H1 (cell line): ENCODE data around the gene MID1. TPM values are rescaled to one million over a fixed set of nuclear protein-coding genes. Genes with fewer than 3 reads are reported as not detected.

Experiments
- CTCF ChIA-PET: fragments of 300-600 bp; sonication (Branson Sonifier 250); formaldehyde crosslinking; loops from one replicate; lab custom pipeline; 2021; ENCODE audit not compliant: partially characterized antibody; lab: Charles Lee
- POLR2A ChIA-PET: fragments of 300-600 bp; sonication (Branson Sonifier 250); formaldehyde crosslinking; loops from one replicate; lab custom pipeline; 2021; ENCODE audit warnings: inconsistent platforms; ENCODE audit not compliant: partially characterized antibody; lab: Charles Lee
- DNase-seq, 2 experiments: peaks; one replicate each; pipeline versions ENCODE4 v3.0.0 to v3.0.0-alpha.2; 2010 to 2022; ENCODE audit warnings: low spot score in 2 of 2, low read depth in 1 of 2, mixed read lengths in 1 of 2
- FAIRE-seq: peaks from 2 replicates; lab custom pipeline; 2011; peaks lifted over from hg19 to GRCh38; lab: Jason Lieb, UNC
- H2AFZ ChIP-seq: 2 replicates; pipeline ENCODE4 v1.8.1; 2012; ENCODE audit warnings: low read length, inconsistent platforms
- H2AK5ac ChIP-seq: 2 replicates; pipeline ENCODE4 v1.6.1; 2013; ENCODE audit warnings: low read depth, low read length
- H2BK120ac ChIP-seq: replicated peaks from 2 replicates; pipeline ENCODE3; 2013; ENCODE audit warnings: low read depth, low read length, inconsistent platforms
- H2BK12ac ChIP-seq: 2 replicates; pipeline ENCODE4 v1.6.1; 2013; ENCODE audit warnings: low read depth, low read length
- H2BK15ac ChIP-seq: 2 replicates; pipeline ENCODE4 v1.6.1; 2013; ENCODE audit warnings: low read length
- H2BK20ac ChIP-seq: 2 replicates; pipeline ENCODE4 v1.6.1; 2013; ENCODE audit warnings: low read length
- H2BK5ac ChIP-seq: 2 replicates; pipeline ENCODE4 v1.6.1; 2013; ENCODE audit warnings: low read depth, low read length
- H3K14ac ChIP-seq: 2 replicates; pipeline ENCODE4 v1.6.1; 2013; ENCODE audit warnings: inconsistent platforms; ENCODE audit not compliant: insufficient read length
- H3K18ac ChIP-seq: 2 replicates; pipeline ENCODE4 v1.6.1; 2013; ENCODE audit warnings: low read length; ENCODE audit errors: extremely low read depth
- H3K23ac ChIP-seq: 2 replicates; pipeline ENCODE4 v1.6.1; 2013; ENCODE audit warnings: inconsistent platforms; ENCODE audit not compliant: insufficient read length
- H3K23me2 ChIP-seq: 2 replicates; pipeline ENCODE4 v1.6.1; 2013; ENCODE audit warnings: low read depth, low read length
- H3K27ac ChIP-seq: 2 replicates; pipeline ENCODE4 v1.6.1; 2011; ENCODE audit warnings: low read depth, low read length, inconsistent platforms
- H3K27me3 ChIP-seq, 4 experiments: replicated peaks in 1 of 4; 1 replicate in 1 of 4; 2 replicates in 3 of 4; pipeline versions ENCODE4 v1.6.1 to v1.8.1; 2011 to 2013; ENCODE audit warnings: low read length in 3 of 4, mild to moderate bottlenecking in 3 of 4, inconsistent platforms in 2 of 4, mixed read lengths in 2 of 4, moderate library complexity in 1 of 4; ENCODE audit not compliant: control insufficient read depth in 3 of 4, insufficient read depth in 3 of 4; ENCODE audit errors: extremely low read depth in 1 of 4
- H3K36me3 ChIP-seq, 4 experiments: 2 replicates each; pipeline versions ENCODE4 v1.6.1 to v1.8.1; 2011 to 2013; ENCODE audit warnings: mild to moderate bottlenecking in 4 of 4, low read length in 3 of 4, moderate library complexity in 2 of 4, control low read depth in 1 of 4, inconsistent platforms in 1 of 4; ENCODE audit not compliant: insufficient read depth in 4 of 4, control insufficient read depth in 2 of 4
- H3K4ac ChIP-seq: replicated peaks from 2 replicates; pipeline ENCODE3; 2013; ENCODE audit warnings: low read length, low read depth, mixed read lengths, inconsistent platforms; ENCODE audit not compliant: insufficient read length
- H3K4me1 ChIP-seq, 4 experiments: replicated peaks in 1 of 4; 1 replicate in 1 of 4; 2 replicates in 3 of 4; pipeline versions ENCODE4 v1.6.1 to v1.8.1; 2011 to 2013; ENCODE audit warnings: low read length in 3 of 4, inconsistent platforms in 2 of 4, mixed read lengths in 1 of 4; ENCODE audit not compliant: insufficient read depth in 4 of 4, control insufficient read depth in 3 of 4
- H3K4me2 ChIP-seq, 2 experiments: 2 replicates each; pipeline versions ENCODE4 v1.6.1 to v1.8.1; 2011 to 2013; ENCODE audit warnings: low read depth in 2 of 2, low read length in 2 of 2, control low read depth in 1 of 2, inconsistent platforms in 1 of 2, mild to moderate bottlenecking in 1 of 2; ENCODE audit not compliant: insufficient read depth in 1 of 2
- H3K4me3 ChIP-seq, 4 experiments: fragments of 200-600, 300-600 bp in 1 of 4; sonication (generic), shearing (Covaris generic), sonication (Bioruptor Twin) in 1 of 4; 2 replicates each; pipeline versions ENCODE4 v1.5.1 to v1.8.1; 2011 to 2016; ENCODE audit warnings: low read length in 4 of 4, low read depth in 3 of 4, control low read depth in 2 of 4, inconsistent platforms in 2 of 4, mild to moderate bottlenecking in 2 of 4, mixed read lengths in 1 of 4, moderate library complexity in 1 of 4; ENCODE audit not compliant: insufficient read depth in 2 of 4; ENCODE audit errors: extremely low read depth in 1 of 4
- H3K56ac ChIP-seq: replicated peaks from 2 replicates; pipeline ENCODE3; 2013; ENCODE audit warnings: low read depth, mild to moderate bottlenecking, mixed read lengths, low read length, inconsistent platforms; ENCODE audit not compliant: insufficient read length
- H3K79me1 ChIP-seq: 2 replicates; pipeline ENCODE4 v1.6.1; 2013; ENCODE audit warnings: low read depth, low read length, control low read depth
- H3K79me2 ChIP-seq, 2 experiments: 2 replicates each; pipeline versions ENCODE4 v1.6.1 to v1.8.1; 2012 to 2013; ENCODE audit warnings: low read length in 2 of 2, mild to moderate bottlenecking in 2 of 2, inconsistent platforms in 1 of 2; ENCODE audit not compliant: insufficient read depth in 2 of 2, control insufficient read depth in 1 of 2
- H3K9ac ChIP-seq, 4 experiments: replicated peaks in 1 of 4; 1 replicate in 1 of 4; 2 replicates in 3 of 4; pipeline versions ENCODE4 v1.6.1 to v1.8.1; 2011 to 2013; ENCODE audit warnings: low read depth in 3 of 4, low read length in 3 of 4, control low read depth in 2 of 4, mild to moderate bottlenecking in 2 of 4, moderate library complexity in 2 of 4, inconsistent platforms in 1 of 4; ENCODE audit errors: extremely low read depth in 1 of 4
- H3K9me3 ChIP-seq, 2 experiments: 2 replicates each; pipeline versions ENCODE4 v1.6.1 to v1.8.1; 2012 to 2013; ENCODE audit warnings: mild to moderate bottlenecking in 2 of 2, moderate library complexity in 2 of 2, control low read depth in 1 of 2, inconsistent platforms in 1 of 2, low read depth in 1 of 2, low read length in 1 of 2, mixed read lengths in 1 of 2; ENCODE audit not compliant: insufficient read depth in 2 of 2
- H4K20me1 ChIP-seq, 2 experiments: replicated peaks in 1 of 2; 2 replicates each; pipeline versions ENCODE3 to v1.8.1; 2011 to 2013; ENCODE audit warnings: inconsistent platforms in 2 of 2, low read length in 2 of 2, mild to moderate bottlenecking in 1 of 2; ENCODE audit not compliant: insufficient read depth in 2 of 2, control insufficient read depth in 1 of 2
- H4K5ac ChIP-seq: 2 replicates; pipeline ENCODE4 v1.6.1; 2013; ENCODE audit warnings: low read length, low read depth, mixed read lengths, inconsistent platforms; ENCODE audit not compliant: insufficient read length
- H4K8ac ChIP-seq: 2 replicates; pipeline ENCODE4 v1.8.0; 2013; ENCODE audit warnings: mild to moderate bottlenecking, moderate library complexity, low read length, inconsistent platforms; ENCODE audit not compliant: insufficient read depth; ENCODE audit errors: extremely low read depth
- H4K91ac ChIP-seq: replicated peaks from 2 replicates; pipeline ENCODE3; 2013; ENCODE audit warnings: low read length, mixed read lengths, inconsistent platforms; ENCODE audit not compliant: insufficient read length
- CTBP2 ChIP-seq: IDR thresholded peaks from 2 replicates; pipeline ENCODE4 v1.7.0; 2011; ENCODE audit warnings: borderline replicate concordance, mild to moderate bottlenecking, moderate library complexity, mixed read lengths, low read length; ENCODE audit not compliant: insufficient read depth, insufficient read length
- CTCF ChIP-seq, 3 experiments: IDR thresholded peaks; 1 replicate in 2 of 3; 2 replicates in 1 of 3; pipeline versions ENCODE4 v1.5.1 to v1.6.1; 2011; ENCODE audit warnings: low read length in 3 of 3, mild to moderate bottlenecking in 3 of 3, inconsistent platforms in 2 of 3, low read depth in 1 of 3, moderate library complexity in 1 of 3; ENCODE audit not compliant: insufficient read depth in 1 of 3; ENCODE audit errors: control extremely low read depth in 1 of 3
- EGR1 ChIP-seq: IDR thresholded peaks from 2 replicates; pipeline ENCODE4 v1.6.1; 2011; ENCODE audit warnings: low read depth, low read length, borderline replicate concordance
- JUN ChIP-seq: IDR thresholded peaks from 2 replicates; pipeline ENCODE4 v1.6.1; 2011; ENCODE audit warnings: low read depth, mild to moderate bottlenecking, improper control_type of control experiment, low read length
- JUND ChIP-seq: IDR thresholded peaks from 2 replicates; pipeline ENCODE4 v1.6.1; 2011; ENCODE audit warnings: mild to moderate bottlenecking, improper control_type of control experiment, low read length
- PHF8 ChIP-seq: fragments of 200-600 bp; sonication (generic); conservative IDR thresholded peaks from 2 replicates; pipeline ENCODE4 v1.7.1; 2012; ENCODE audit warnings: low read depth, mild to moderate bottlenecking, inconsistent platforms, low read length, moderate library complexity
- RAD21 ChIP-seq, 2 experiments: IDR thresholded peaks in 1 of 2; conservative IDR thresholded peaks in 1 of 2; 2 replicates each; pipeline ENCODE4 v1.6.1; 2011; ENCODE audit warnings: low read depth in 2 of 2, low read length in 2 of 2, improper control_type of control experiment in 1 of 2, inconsistent platforms in 1 of 2, mild to moderate bottlenecking in 1 of 2, moderate library complexity in 1 of 2
- RFX5 ChIP-seq: IDR thresholded peaks from 2 replicates; pipeline ENCODE4 v1.6.1; 2011; ENCODE audit warnings: low read depth, low read length, improper control_type of control experiment, borderline replicate concordance
- SAP30 ChIP-seq: fragments of 300-600 bp; sonication (generic); IDR thresholded peaks from 2 replicates; pipeline ENCODE4 v1.7.1; 2012; ENCODE audit warnings: low read length, moderate library complexity, mild to moderate bottlenecking, inconsistent platforms; ENCODE audit not compliant: insufficient read depth, insufficient replicate concordance
- SP4 ChIP-seq: IDR thresholded peaks from 2 replicates; pipeline ENCODE4 v1.6.1; 2012; ENCODE audit warnings: low read length, inconsistent platforms
- TCF12 ChIP-seq: IDR thresholded peaks from 2 replicates; pipeline ENCODE4 v1.6.1; 2011; ENCODE audit warnings: low read depth, mild to moderate bottlenecking, low read length
- YY1 ChIP-seq: IDR thresholded peaks from 2 replicates; pipeline ENCODE4 v1.6.1; 2011; ENCODE audit warnings: low read depth, mild to moderate bottlenecking, low read length
- WGBS, 2 experiments: shearing (Covaris generic) in 1 of 2; methylation state at CpG; one replicate each; pipeline versions ENCODE4 v1.1.6 to v1.1.7; 2013 to 2015; ENCODE audit warnings: low lambda C conversion rate in 2 of 2, mixed read lengths in 2 of 2, inconsistent platforms in 1 of 2, low coverage in 1 of 2, missing lambda C conversion rate in 1 of 2; ENCODE audit not compliant: insufficient replicate concordance in 2 of 2, insufficient coverage in 1 of 2, insufficient read length in 1 of 2; ENCODE audit errors: extremely low coverage in 1 of 2, missing lambda C conversion rate in 1 of 2; 5-methylcytosine and 5-hydroxymethylcytosine counted together
- polyA plus RNA-seq, 7 experiments: library from polyadenylated mRNA; depleted of rRNA in 3 of 7; stranded (reverse) in 5 of 7; unstranded in 2 of 7; fragments of >200 nt in 5 of 7; fragments of 200-250 nt in 2 of 7; gene quantifications; 1 replicate in 5 of 7; 2 replicates in 1 of 7; 4 replicates in 1 of 7; pipeline versions ENCODE4 v1.2.1 to v1.2.3, GENCODE V29; 2011 to 2013; ENCODE audit warnings: missing spikeins in 2 of 7, mixed read lengths in 2 of 7
- total RNA-seq: library from RNA; stranded (reverse); fragmentation: NEBNext Ultra II Directional; extraction: Animal tissue kit (Norgen Biotek cat#: 25700); gene quantifications from 2 replicates; pipeline ENCODE4 v1.2.1, GENCODE V29; 2021

The MID1 gene
- total and polyA plus RNA-seq, 2 of the 8 experiments (the other 6 are each of a cell fraction or from before 2014, with no cell fraction given) = 12.9 to 54.3 TPM

- Histone ChIP-seq H4K5ac (no peak overlapping the region), H3K23ac (no peak overlapping the region), H3K27ac (no peak overlapping the region), H2BK15ac (no peak overlapping the region), H3K4ac (no peak overlapping the region), H4K8ac (no peak overlapping the region), H3K79me1 (no peaks in the 10 kb centered on the region), H3K23me2 (no peaks in the 10 kb centered on the region), H3K14ac (no peak overlapping the region), H2AFZ (no peak overlapping the region), H2BK12ac (no peak overlapping the region), H4K20me1 (no peaks in the 10 kb centered on the region), H3K4me1 (peaks cover 0 to 5% (median 2%) of the 10 kb centered on the region in 4 experiments; a peak in 2 of 7 replicates), H2BK120ac (no peak overlapping the region), H2AK5ac (no peak overlapping the region), H3K9me3 (no peaks in the 10 kb centered on the region), H3K18ac (no peak overlapping the region), H3K56ac (no peak overlapping the region), H3K79me2 (peaks cover 0 to 63% of the 10 kb centered on the region in 2 experiments; a peak in 2 of 4 replicates), H3K4me2 (no peak overlapping the region), H3K36me3 (peaks cover 0 to 7% (median 6%) of the 10 kb centered on the region in 4 experiments; a peak in 3 of 8 replicates), H2BK5ac (no peak overlapping the region), H2BK20ac (no peak overlapping the region), H3K9ac (no peak overlapping the region), H3K27me3 (no peaks in the 10 kb centered on the region), H3K4me3 (no peak overlapping the region), H4K91ac (no peak overlapping the region)
- no peak for DNase-seq
- 95% methylated on average over 18 of the region's 20 CpGs; no CpG with 5 or more reads in 1 of the 2 experiments for WGBS, 2 experiments
- FAIRE-seq = no peak
- POLR2A ChIA-PET = no interaction called here
- CTCF ChIA-PET = no interaction called here
- TF ChIP-seq PHF8 (no peak), CTCF (IDR thresholded peaks at IDR 0.05; ENCODE audit: control extremely low read depth in 1 of 3, insufficient read depth in 1 of 3, low read depth in 1 of 3, low read length in 3 of 3) (no peak), RAD21 (IDR thresholded peaks at IDR 0.05 in 1 of 2, conservative IDR thresholded peaks at IDR 0.05 in 1 of 2; ENCODE audit: low read depth in 2 of 2, low read length in 2 of 2) (no peak), YY1 (no peak), SAP30 (no peak), TCF12 (no peak), EGR1 (no peak), RFX5 (no peak), SP4 (no peak), JUN (no peak), CTBP2 (no peak), JUND (no peak)
Measured at GRCh38 chrX:10567136-10567535, 53.2 kb downstream of the MID1 start.
